ENCODE measurements around the gene OR11L1.

The OR11L1 gene

DNA sequence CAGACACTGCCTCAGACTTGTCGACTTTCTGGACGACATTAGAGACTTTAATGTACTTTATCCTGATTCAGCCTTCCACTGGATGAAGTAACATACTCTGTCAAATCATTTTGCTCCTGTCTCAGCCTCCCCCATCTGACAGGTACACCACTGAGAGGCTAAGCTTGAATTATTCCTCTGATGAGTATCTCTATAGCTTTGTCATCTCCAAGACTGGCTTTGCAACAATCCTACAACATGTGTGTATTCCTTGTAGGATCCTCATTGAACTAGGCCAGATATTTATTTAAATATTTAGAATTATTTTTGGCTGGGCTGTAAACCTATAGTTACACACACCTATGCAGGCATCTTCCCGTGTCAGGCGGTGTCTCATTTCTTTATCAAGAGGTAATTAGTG, 14.2 kb upstream of the OR11L1 start:
- Histone ChIP-seq H3K4me3 (IDR thresholded peaks at IDR 0.05; ENCODE audit: insufficient read depth, low read depth, low read length) (no peak overlapping the region), H2AFZ (ENCODE audit: low read depth) (no peak overlapping the region), H3K27ac (no peak overlapping the region), H3K27me3 (ENCODE audit: insufficient read depth, low read depth) (no peaks in the 10 kb centered on the region), H4K20me1 (ENCODE audit: insufficient read depth) (no peaks in the 10 kb centered on the region), H3K4me1 (ENCODE audit: low read depth, poor library complexity, severe bottlenecking) (peaks cover 10% of the 10 kb centered on the region), H3K9ac (no peak overlapping the region), H3K4me2 (no peak overlapping the region), H3K79me2 (ENCODE audit: insufficient read depth, low read depth) (peaks cover 12% of the 10 kb centered on the region; the same call in 1 of the 2 replicates), H3K36me3 (ENCODE audit: insufficient read depth) (no peaks in the 10 kb centered on the region)
- TF ChIP-seq, protein P1, sequence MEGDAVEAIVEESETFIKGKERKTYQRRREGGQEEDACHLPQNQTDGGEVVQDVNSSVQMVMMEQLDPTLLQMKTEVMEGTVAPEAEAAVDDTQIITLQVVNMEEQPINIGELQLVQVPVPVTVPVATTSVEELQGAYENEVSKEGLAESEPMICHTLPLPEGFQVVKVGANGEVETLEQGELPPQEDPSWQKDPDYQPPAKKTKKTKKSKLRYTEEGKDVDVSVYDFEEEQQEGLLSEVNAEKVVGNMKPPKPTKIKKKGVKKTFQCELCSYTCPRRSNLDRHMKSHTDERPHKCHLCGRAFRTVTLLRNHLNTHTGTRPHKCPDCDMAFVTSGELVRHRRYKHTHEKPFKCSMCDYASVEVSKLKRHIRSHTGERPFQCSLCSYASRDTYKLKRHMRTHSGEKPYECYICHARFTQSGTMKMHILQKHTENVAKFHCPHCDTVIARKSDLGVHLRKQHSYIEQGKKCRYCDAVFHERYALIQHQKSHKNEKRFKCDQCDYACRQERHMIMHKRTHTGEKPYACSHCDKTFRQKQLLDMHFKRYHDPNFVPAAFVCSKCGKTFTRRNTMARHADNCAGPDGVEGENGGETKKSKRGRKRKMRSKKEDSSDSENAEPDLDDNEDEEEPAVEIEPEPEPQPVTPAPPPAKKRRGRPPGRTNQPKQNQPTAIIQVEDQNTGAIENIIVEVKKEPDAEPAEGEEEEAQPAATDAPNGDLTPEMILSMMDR (conservative IDR thresholded peaks at IDR 0.05; ENCODE audit: low read depth, low read length), result no peak

DNA sequence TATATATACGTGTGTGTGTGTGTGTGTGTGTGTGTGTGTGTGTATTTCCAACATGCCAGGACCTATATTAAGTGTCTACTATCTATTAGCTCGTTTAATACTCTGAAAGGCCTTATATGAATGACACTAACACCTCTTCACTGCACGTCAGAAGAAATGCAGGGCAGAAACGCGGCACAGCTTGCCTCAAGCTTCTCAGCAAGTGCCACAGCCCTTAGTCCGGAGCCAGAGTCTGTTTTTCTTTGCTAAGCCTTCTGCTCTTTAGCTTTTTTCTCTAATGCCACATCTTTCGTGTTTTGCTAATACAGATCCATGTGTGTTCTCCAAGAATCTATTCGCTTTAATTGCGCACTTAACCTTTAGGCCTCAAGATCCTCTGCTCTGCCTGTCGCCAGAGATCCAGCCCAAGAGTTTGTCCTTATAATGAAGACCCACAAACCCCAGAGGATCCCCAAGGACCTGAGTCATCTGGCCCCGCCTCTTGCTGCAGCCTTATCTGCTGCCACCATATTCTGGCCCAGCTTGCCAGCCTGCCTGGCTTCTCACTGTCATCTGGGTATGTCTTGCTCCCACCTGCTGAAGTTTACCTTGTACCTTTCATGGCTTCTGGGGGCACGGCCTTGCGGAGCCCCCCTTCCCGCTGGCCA, 13.3 kb upstream of the OR11L1 start:
- Histone ChIP-seq H3K4me1 (ENCODE audit: low read depth, poor library complexity, severe bottlenecking) (peaks cover 10% of the 10 kb centered on the region), H3K4me3 (IDR thresholded peaks at IDR 0.05; ENCODE audit: insufficient read depth, low read depth, low read length) (no peak overlapping the region), H3K4me2 (no peak overlapping the region), H2AFZ (ENCODE audit: low read depth) (no peak overlapping the region), H3K36me3 (ENCODE audit: insufficient read depth) (no peaks in the 10 kb centered on the region), H4K20me1 (ENCODE audit: insufficient read depth) (no peaks in the 10 kb centered on the region), H3K27ac (no peak overlapping the region), H3K27me3 (ENCODE audit: insufficient read depth, low read depth) (no peaks in the 10 kb centered on the region), H3K9ac (no peak overlapping the region), H3K79me2 (ENCODE audit: insufficient read depth, low read depth) (peaks cover 8% of the 10 kb centered on the region; the same call in 1 of the 2 replicates)
- TF ChIP-seq, protein P1 (conservative IDR thresholded peaks at IDR 0.05; ENCODE audit: low read depth, low read length), result no peak

GRCh38 chr1:247849616-247850015, 7.9 kb upstream of the OR11L1 start:
- H3K4me2 ChIP-seq, result no peak overlapping the region
- TF ChIP-seq, protein P1 (conservative IDR thresholded peaks at IDR 0.05; ENCODE audit: low read depth, low read length), result no peak
- H4K20me1 ChIP-seq (ENCODE audit: insufficient read depth), result no peaks in the 10 kb centered on the region
- no peak overlapping the region for H3K4me3 ChIP-seq (IDR thresholded peaks at IDR 0.05; ENCODE audit: insufficient read depth, low read depth, low read length)
- H3K27ac ChIP-seq, result no peak overlapping the region
- H3K79me2 ChIP-seq (ENCODE audit: insufficient read depth, low read depth), result no peaks in the 10 kb centered on the region
- H3K9ac ChIP-seq, result no peak overlapping the region
- H2AFZ ChIP-seq (ENCODE audit: low read depth), result no peak overlapping the region
- no peaks in the 10 kb centered on the region for H3K36me3 ChIP-seq (ENCODE audit: insufficient read depth)
- H3K4me1 ChIP-seq (ENCODE audit: low read depth, poor library complexity, severe bottlenecking), result no peaks in the 10 kb centered on the region
- H3K27me3 ChIP-seq (ENCODE audit: insufficient read depth, low read depth), result no peaks in the 10 kb centered on the region

DNA sequence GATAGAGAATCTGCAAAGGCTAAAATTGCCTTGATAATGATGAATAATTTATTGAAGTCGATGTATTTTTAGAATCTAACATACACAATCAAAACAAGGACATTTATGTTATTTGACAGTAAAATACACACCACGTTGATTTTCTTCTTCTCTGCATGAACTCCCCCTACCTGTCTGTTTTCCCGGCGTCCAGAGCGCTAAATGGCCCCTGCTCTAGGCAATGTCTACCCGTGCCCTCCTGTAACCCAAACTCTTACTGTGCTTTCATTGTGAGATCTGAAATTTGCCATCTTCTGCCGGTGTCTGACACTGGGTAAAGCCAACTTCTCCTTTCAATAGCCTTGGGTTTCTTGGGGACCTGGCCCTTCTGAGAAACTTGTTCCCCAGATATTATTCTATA, 6.7 kb upstream of the OR11L1 start:
- no peak overlapping the region for H3K4me2 ChIP-seq

More for the DNA sequence above, 6.7 kb upstream of the OR11L1 start:
- Histone ChIP-seq H3K79me2 (ENCODE audit: insufficient read depth, low read depth) (no peaks in the 10 kb centered on the region), H2AFZ (ENCODE audit: low read depth) (no peak overlapping the region), H3K4me3 (IDR thresholded peaks at IDR 0.05; ENCODE audit: insufficient read depth, low read depth, low read length) (no peak overlapping the region), H4K20me1 (ENCODE audit: insufficient read depth) (no peaks in the 10 kb centered on the region), H3K27ac (no peak overlapping the region), H3K9ac (no peak overlapping the region), H3K36me3 (ENCODE audit: insufficient read depth) (no peaks in the 10 kb centered on the region), H3K4me1 (ENCODE audit: low read depth, poor library complexity, severe bottlenecking) (no peaks in the 10 kb centered on the region), H3K27me3 (ENCODE audit: insufficient read depth, low read depth) (no peaks in the 10 kb centered on the region)
- TF ChIP-seq, protein P1 (conservative IDR thresholded peaks at IDR 0.05; ENCODE audit: low read depth, low read length), result no peak

All from KMS-11 (cell line).